Ishikawa (cell line): ENCODE data around the gene CAPN5.

Experiments used
- CEBPB ChIP-seq: IDR thresholded peaks from 2 replicates; pipeline ENCODE4 v1.6.1; 2012
- CREB1 ChIP-seq: IDR thresholded peaks from 2 replicates; pipeline ENCODE4 v1.6.1; 2012; ENCODE audit warnings: low read depth
- EGR1 ChIP-seq: IDR thresholded peaks from 2 replicates; pipeline ENCODE4 v1.6.1; 2012
- EP300 ChIP-seq: IDR thresholded peaks from 2 replicates; pipeline ENCODE4 v1.6.1; 2012; ENCODE audit warnings: borderline replicate concordance
- FOXM1 ChIP-seq: IDR thresholded peaks from 2 replicates; pipeline ENCODE4 v1.6.1; 2012; ENCODE audit warnings: low read depth, borderline replicate concordance
- MAX ChIP-seq: IDR thresholded peaks from 2 replicates; pipeline ENCODE4 v1.6.1; 2012
- NFIC ChIP-seq: IDR thresholded peaks from 2 replicates; pipeline ENCODE4 v1.6.1; 2012
- RAD21 ChIP-seq: IDR thresholded peaks from 2 replicates; pipeline ENCODE4 v1.6.1; 2012; ENCODE audit warnings: low read depth
- REST ChIP-seq: IDR thresholded peaks from 2 replicates; pipeline ENCODE4 v1.6.1; 2012; ENCODE audit warnings: low read depth, mild to moderate bottlenecking
- TAF1 ChIP-seq: IDR thresholded peaks from 2 replicates; pipeline ENCODE4 v1.6.1; 2012; ENCODE audit warnings: low read depth, mild to moderate bottlenecking
- TCF12 ChIP-seq: IDR thresholded peaks from 2 replicates; pipeline ENCODE4 v1.6.1; 2012; ENCODE audit warnings: low read depth
- TEAD4 ChIP-seq: IDR thresholded peaks from 2 replicates; pipeline ENCODE4 v1.6.1; 2012
- YY1 ChIP-seq: IDR thresholded peaks from 2 replicates; pipeline ENCODE4 v1.6.1; 2012; ENCODE audit warnings: low read depth
- ZBTB7A ChIP-seq: IDR thresholded peaks from 2 replicates; pipeline ENCODE4 v1.6.1; 2012; ENCODE audit warnings: low read depth
- TF ChIP-seq, protein P1 (sequence below): IDR thresholded peaks from 2 replicates; pipeline ENCODE4 v1.6.1; 2012

Gene CAPN5

DNA sequence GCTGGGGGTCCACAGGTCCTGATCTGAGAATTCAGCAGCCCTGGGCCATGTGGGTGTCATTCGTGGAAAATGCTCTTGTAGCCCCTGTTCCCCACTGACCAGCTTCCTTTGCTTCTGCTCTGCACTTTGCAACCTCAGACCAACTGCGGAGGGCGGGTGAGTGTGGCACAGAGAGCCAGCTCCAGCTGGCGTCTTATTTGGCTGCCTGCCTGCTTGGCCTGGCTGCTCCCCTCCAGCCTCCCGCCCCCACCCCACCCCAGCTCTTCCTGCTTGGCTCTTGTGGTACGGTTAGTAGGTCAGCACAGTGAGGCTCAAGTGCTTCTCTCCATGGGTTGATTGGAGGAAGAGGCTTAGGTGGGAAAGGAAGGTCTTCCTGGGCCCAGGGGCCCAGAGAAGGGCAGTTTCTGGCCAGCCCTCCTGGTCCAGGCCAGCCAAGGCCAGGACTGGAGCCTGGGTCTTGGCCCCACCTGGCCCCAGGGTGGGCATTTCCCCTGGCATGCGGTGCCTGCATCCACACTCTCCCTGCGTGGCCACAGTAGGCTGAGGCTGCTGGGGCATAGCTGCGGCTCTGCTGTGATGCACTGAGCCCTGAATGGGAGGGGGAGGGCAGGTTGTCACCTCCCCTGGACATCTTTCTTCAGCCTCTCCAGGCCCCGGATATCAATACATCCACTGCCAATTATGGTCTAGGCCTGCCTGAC, 87.8 kb downstream of the CAPN5 start:
- no peak for TF ChIP-seq CREB1
- no peak for TF ChIP-seq EP300
- TF ChIP-seq EGR1, result no peak
- TF ChIP-seq NFIC, result no peak
- no peak for TF ChIP-seq TAF1
- no peak for TF ChIP-seq CEBPB
- TF ChIP-seq, protein P1, sequence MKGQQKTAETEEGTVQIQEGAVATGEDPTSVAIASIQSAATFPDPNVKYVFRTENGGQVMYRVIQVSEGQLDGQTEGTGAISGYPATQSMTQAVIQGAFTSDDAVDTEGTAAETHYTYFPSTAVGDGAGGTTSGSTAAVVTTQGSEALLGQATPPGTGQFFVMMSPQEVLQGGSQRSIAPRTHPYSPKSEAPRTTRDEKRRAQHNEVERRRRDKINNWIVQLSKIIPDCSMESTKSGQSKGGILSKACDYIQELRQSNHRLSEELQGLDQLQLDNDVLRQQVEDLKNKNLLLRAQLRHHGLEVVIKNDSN, result no peak
- TF ChIP-seq RAD21, result no peak
- TF ChIP-seq TEAD4, result no peak
- TF ChIP-seq YY1, result no peak

- TF ChIP-seq ZBTB7A, result no peak
- TF ChIP-seq NFIC, result no peak
- TF ChIP-seq YY1, result no peak
- TF ChIP-seq REST, result no peak
- no peak for TF ChIP-seq MAX
- TF ChIP-seq CEBPB, result no peak
- TF ChIP-seq FOXM1, result no peak
- no peak for TF ChIP-seq EP300
- TF ChIP-seq TAF1, result no peak
- no peak for TF ChIP-seq EGR1
- TF ChIP-seq TEAD4, result no peak
- TF ChIP-seq, protein P1, result no peak
- no peak for TF ChIP-seq CREB1
- no peak for TF ChIP-seq TCF12
- TF ChIP-seq RAD21, result no peak
These were observed 88.3 kb downstream of the CAPN5 start for GRCh38 chr11:77155082-77155475.

DNA sequence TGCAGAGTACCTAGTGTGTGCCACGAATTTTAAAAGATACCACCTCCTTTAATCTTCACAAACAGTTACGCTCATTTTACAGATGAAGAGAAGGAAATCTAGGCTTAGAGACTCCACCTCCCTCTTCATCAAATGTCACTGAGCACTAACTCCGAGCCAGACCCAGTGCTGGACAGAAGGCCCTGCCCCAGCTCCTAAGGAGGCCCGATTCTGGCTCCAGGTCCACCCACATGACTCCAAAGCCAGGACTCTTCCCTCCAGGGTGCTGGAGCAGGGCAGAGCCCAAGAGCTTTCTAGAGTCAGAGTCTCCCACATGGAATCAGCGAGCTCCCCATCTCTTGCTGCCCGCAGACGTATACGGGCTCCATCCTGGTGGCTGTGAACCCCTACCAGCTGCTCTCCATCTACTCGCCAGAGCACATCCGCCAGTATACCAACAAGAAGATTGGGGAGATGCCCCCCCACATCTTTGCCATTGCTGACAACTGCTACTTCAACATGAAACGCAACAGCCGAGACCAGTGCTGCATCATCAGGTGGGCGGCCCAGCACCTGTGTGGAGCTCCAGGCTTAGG, 88.9 kb downstream of the CAPN5 start:
- TF ChIP-seq TEAD4 (no peak), RAD21 (no peak), CEBPB (no peak), ZBTB7A (no peak), FOXM1 (no peak), YY1 (no peak), CREB1 (no peak), TCF12 (no peak), REST (no peak), EP300 (no peak), NFIC (no peak), MAX (no peak), TAF1 (no peak), EGR1 (no peak)
- TF ChIP-seq, protein P1, result no peak

DNA sequence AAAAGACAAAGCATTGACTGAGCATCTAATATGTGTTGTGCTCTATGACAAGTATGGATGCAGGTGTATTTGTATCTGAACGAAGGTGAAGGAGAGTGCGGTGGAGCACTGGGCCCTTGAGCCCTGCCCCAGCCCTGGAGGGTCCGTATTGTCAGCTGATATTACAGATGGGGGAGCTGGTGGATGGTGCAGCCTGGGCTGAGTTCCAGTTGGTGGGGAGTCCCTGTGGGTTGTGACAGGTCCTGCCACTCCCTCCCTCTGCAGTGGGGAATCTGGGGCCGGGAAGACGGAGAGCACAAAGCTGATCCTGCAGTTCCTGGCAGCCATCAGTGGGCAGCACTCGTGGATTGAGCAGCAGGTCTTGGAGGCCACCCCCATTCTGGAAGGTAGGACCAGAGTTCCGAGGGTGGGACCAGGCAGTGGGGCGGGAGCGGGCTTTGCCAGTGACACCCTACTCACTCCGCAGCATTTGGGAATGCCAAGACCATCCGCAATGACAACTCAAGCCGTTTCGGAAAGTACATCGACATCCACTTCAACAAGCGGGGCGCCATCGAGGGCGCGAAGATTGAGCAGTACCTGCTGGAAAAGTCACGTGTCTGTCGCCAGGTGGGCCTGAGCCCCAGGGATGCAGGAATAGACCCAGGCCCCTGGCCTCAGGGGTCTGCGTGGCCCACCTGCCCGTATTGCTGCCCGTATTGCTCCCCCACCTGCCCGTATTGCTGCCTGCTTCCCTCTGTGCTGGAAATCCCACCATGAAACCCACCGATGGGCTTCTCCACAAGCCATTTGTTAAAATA, 89.8 kb downstream of the CAPN5 start:
- TF ChIP-seq RAD21, result no peak
- no peak for TF ChIP-seq CEBPB
- no peak for TF ChIP-seq FOXM1
- TF ChIP-seq REST, result no peak
- TF ChIP-seq, protein P1, result no peak
- no peak for TF ChIP-seq MAX
- TF ChIP-seq EGR1, result no peak
- TF ChIP-seq TAF1, result no peak
- no peak for TF ChIP-seq CREB1
- no peak for TF ChIP-seq EP300
- TF ChIP-seq YY1, result no peak
- no peak for TF ChIP-seq TCF12
- no peak for TF ChIP-seq TEAD4
- TF ChIP-seq ZBTB7A, result no peak
- TF ChIP-seq NFIC, result no peak
